Medulla oblongata (tissue), 1 donor: ENCODE measurements around the gene FUBP3.
"Not testable (repeated sequence)": the region's sequence is repeated elsewhere in the genome, so short reads cannot be mapped to it uniquely, and the experiment has no call there.

Source experiments
- DNase-seq: peaks from one replicate; pipeline ENCODE4 v3.0.0-alpha.2; 2015; ENCODE audit errors: extremely low spot score

Gene FUBP3

DNA sequence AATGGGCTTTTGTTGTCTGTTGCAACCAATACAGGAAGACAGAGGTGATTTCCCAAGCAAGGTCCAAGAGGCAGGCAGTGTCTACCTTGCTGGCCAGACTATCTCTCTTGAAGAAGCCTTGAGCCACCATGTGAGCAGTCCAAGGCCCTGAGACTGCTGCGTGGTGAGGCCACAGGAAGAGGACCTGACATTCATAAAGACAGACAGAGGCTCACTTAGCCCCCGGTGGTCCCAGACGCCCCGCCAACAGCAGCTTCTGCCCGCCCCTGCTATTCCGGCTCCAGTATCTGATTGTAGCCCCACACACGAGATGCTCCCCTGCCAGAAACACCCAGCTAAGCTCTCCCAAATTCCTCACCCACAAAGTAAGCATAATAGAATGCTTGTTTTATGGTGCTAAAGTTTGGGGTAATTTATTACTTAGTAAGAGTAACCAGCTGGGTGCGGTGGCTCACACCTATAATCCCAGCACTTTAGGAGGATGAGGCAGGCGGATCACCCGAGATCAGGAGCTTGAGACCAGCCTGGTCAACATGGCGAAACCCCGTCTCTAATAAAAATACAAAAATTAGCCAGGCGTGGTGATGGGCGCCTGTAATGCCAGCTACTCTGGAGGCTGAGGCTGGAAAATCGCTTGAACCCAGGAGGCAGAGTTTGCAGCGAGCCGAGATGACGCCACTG is 22.8 kb upstream of the FUBP3 start:
- no peak for DNase-seq

- no peak for DNase-seq
Observed at GRCh38 chr9:130557077-130557468, 22.3 kb upstream of the FUBP3 start.

GRCh38 chr9:130561056-130561455 is 18.3 kb upstream of the FUBP3 start:
- DNase-seq, result no peak

- DNase-seq, result not testable (repeated sequence)
Observed at GRCh38 chr9:130562525-130562924, 16.9 kb upstream of the FUBP3 start.

GRCh38 chr9:130563797-130564196 is 15.6 kb upstream of the FUBP3 start:
- DNase-seq, result no peak

DNA sequence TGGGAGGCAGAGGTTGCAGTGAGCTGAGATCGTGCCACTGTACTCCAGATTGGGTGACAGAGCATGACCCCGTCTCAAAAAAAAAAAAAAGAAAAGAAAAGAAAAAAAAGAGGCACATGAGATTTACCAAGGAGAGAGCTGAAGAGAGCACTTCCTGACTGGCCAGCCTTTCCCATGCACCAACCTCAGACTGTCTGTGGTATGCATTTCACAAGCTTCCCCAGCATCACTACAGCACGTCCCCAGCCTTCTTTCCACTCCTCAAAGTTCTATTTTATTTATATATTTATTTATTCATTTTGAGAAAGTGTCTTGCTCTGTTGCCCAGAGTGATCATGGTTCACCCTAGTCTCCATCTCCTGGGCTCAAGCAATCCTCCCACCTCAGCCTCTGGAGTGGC is 13.6 kb upstream of the FUBP3 start:
- no peak for DNase-seq

DNA sequence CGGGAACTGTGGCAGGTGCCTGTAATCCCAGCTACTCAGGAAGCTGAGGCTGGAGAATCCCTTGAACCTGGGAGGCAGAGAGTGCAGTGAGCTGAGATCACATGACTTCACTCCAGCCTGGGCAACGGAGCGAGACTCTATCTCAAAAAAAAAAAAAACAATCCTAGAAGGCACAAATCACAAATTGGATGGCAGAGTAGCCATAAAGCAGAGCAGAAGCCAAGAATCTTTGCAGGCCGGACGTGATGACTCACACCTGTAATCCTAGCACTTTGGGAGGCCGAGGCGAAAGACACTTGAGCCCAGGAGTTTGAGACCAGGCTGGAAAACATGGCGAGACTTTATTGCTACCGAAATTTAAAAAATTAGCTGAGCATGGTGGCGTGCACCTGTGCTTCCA is 9.2 kb upstream of the FUBP3 start:
- no peak for DNase-seq

DNA sequence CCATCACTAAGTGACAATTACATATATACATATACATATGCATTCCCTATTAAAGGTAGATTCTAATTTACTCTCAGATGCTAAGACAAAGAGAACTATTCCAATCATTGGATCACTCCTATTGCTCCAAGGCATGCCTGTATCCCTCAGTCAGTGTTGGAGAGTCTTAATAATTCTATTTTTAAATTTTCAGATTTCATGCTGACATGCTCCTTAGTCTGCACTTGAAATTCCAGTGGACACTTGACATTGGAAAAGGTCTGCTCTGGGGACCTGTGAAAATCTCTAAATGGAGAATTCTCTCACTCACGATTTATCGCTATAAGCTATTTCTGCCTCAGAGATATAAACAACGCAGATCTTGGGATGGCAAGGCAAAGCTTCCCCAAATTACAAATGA is 3.9 kb upstream of the FUBP3 start:
- no peak for DNase-seq

DNA sequence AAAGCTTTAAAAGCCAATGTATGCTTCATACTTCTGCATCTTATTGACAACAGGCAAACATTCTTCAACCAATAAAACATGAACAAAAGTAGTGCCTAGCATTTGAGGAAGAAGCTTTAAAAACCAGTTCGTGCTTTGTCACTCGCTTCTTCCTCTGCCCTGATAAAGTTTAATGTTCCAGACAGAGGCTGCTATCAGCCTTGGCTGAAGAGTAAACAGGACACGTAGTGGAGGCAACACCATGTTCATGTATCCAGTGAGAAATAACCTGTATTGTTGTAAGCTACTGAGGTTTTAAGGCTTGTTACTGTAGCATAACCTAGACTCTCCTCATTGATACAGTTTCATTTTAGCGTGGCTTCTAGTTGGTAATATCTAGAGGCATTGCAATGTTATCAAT is 3.2 kb upstream of the FUBP3 start:
- DNase-seq, result no peak

GRCh38 chr9:130579738-130580463 is 524 bp downstream of the FUBP3 start:
- DNase-seq, result no peak

DNA sequence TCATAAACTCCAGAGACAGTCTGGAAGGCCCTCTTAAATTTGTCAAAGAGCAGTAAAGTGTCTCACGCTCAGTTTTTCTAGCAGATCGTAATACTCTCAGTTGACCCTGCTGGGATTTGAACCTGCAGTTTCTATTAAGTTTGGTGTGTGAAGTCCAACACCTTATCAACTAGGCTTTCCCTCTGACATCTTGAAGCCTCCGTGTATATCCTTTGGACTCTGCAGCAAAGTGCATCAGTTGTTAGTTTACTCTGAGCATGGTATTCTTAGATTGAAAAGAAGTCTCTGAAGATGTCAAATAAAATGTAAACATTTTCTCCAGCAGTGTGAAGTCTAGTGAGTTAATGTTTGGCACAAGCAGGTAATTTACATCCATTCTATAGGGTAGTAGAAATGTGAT is 2.4 kb downstream of the FUBP3 start:
- no peak for DNase-seq

- DNase-seq, result no peak
Observed at GRCh38 chr9:130583271-130583670, 3.9 kb downstream of the FUBP3 start.

DNA sequence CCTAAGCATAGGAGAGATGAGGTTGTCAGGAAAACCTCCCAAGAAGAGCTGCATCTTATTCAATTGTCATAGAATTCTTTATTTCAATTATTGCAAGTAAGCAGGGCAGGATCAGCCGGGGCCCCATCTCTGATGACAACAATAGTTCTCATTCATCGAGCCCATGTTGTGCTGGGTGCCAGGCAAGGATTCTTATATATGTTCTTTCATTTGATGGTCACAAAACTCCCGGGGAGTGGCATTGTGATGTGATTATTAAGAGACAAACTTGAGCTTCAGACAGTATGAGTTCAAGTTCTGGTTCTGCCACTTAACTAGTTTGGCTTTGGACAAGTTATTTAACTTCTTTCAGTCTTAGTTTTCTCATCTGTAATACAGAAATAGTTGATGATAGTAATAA is 8.5 kb downstream of the FUBP3 start:
- peak; percentile 27 for DNase-seq

GRCh38 chr9:130588416-130588815 is 9.0 kb downstream of the FUBP3 start:
- DNase-seq, result no peak

DNA sequence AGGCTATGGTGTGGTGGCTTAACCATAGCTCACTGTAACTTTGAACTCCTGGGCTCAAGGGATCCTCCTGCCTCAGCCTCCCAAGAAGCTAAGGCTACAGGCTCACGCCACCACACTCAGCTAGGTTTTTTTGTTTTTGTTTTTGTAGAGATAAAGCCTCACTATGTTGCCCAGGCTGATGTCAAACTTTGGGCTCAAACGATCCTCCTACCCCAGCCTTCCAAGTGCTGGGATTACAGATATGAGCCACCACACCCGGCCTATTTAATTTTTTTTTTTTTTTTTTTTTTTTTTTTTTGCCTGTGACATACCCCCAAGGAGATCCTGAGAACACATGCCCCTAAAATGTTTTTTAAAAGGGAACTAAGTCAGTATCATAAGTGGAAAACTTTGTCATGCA is 10.4 kb downstream of the FUBP3 start:
- DNase-seq, result no peak

DNA sequence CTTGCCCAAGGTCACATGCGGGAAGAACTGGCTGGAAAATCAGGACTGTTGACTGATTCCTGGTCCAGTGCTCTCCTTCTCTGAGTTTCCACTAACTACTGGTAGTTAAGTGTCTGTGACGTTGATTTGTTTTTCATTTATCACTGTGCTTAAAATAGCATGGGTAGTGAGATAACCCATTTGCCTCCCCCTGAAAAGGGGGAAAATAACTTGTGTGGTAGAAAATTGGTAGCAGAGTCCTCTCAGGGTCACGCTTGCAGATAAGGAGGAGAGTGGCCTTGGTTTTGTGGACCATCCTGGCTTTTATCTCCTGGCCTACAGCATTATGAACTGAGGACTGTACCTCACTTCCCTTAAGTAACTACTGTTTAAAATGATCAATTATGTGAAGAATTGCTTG is 10.9 kb downstream of the FUBP3 start:
- no peak for DNase-seq

- DNase-seq, result no peak
Observed at GRCh38 chr9:130593020-130593419, 13.6 kb downstream of the FUBP3 start.

DNA sequence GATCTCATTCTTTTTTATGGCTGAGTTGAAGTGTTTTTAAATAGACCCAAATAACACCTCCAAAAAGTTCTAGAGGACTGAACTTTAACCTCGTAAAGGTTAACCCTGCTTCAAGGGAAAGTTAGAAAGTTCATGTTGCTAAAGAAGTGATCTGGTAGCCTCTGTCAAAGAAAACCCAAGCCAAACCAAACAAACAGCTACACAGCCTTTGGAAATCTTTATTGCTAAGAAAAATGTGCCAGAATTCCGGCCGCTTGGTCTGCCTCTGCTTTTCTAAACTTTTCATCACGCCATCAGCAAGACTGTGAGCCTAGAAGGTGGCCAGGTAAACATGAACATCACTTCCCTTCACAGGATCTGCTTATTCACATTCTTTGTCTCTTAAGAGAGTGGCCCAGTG is 17.9 kb downstream of the FUBP3 start:
- DNase-seq, result no peak

DNA sequence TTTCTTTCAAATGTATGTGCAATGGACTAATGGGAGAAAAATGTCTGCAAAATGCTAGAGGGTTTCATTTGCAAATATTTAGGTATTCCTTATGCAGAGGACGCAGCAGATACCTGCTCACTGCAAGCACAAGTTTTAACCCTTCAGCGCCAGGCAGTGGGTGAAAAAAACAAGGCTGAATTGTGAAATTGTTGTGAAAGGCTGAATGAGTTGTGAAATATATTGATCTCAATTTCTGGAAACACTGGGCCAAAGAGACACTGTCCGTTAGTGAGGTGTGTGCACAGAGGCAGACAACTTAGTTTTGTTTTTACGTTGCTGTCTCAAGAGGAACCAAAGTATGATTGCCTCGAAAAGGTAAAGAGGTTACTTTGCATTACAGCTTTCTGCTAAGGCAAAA is 18.8 kb downstream of the FUBP3 start:
- no peak for DNase-seq

DNA sequence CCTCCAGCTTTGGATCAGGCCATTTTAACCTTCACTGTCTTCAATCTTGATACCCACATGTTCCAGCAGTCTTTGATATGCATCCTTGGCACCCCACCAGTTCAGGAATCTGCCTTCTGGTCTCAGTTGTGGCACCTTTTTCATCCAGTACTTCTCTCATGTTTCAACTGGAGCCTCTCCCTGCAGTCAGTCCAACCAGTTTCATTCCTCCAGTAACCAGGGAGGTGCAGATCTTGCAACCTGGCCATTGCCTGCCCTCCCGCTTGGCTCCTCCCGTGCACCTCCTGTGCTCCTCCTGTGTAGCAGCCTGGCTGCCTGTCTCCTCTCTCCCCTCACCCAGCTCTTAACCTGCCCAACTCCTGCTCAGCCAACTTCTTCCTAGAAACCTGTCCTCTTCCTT is 20.2 kb downstream of the FUBP3 start:
- DNase-seq, result no peak

- DNase-seq, result no peak
Observed at GRCh38 chr9:130601100-130601499, 21.7 kb downstream of the FUBP3 start.

DNA sequence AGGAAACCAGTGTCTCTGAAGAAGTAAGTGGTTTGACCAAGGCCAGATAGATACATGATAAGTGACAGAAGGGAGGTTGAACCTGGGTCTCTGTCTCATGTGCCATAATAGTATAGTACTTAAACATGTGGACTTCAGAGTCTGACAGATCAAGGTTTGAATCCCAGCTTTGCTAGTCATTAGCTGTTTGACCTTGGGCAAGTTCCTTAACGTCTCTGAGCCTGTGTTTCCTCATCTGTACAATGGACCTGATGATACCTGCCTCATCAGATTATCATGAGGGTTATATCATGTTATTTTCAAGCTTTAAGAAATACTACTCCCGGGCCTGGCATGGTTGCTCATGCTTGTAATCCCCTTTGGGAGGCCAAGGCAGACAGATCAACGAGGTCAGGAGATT is 24.9 kb downstream of the FUBP3 start:
- DNase-seq, result no peak

DNA sequence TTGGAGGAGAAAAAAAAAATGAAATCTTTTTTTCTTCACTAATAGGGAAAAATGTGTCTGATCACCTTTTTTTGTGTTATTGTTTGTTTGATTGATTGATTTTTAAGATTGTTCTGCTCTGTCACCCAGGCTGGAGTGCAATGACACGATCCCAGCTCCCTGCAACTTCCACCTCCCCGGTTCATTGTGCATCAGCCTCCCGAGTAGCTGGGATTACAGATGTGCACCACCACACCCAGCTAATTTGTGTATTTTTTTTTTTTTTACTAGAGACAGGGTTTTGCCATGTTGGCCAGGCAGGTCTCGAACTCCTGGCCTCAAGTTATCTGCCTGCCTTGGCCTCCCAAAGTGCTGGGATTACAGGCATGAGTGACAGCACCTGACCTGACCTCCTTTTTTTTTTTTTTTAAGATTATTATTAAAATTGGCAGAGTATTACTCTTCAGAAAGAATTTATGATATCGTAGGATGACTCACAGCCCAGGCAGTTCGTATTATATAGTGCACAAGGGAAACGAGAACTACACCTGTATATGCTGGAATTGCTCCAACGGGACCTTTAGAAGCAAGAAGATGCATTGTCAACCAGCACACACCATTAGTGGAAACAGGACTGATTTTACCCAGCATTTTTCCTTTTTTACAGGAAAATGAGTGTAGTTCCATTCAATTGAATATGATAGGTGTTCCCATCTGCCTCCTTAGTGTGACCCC is 27.7 kb downstream of the FUBP3 start:
- DNase-seq, result no peak
